HG03159 (cell line): ENCODE measurements around the gene CT45A7.
"Not testable (repeated sequence)": the region's sequence is repeated elsewhere in the genome, so short reads cannot be mapped to it uniquely, and the experiment has no call there.

ENCODE experiments used
- ATAC-seq: cut with Tn5 transposase; IDR thresholded peaks from one replicate; pipeline ENCODE4 v1.9.1; 2021; ENCODE audit warnings: mild to moderate bottlenecking, moderate library complexity; ENCODE audit not compliant: unreplicated experiment

Gene CT45A7, protein sequence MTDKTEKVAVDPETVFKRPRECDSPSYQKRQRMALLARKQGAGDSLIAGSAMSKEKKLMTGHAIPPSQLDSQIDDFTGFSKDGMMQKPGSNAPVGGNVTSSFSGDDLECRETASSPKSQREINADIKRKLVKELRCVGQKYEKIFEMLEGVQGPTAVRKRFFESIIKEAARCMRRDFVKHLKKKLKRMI

DNA sequence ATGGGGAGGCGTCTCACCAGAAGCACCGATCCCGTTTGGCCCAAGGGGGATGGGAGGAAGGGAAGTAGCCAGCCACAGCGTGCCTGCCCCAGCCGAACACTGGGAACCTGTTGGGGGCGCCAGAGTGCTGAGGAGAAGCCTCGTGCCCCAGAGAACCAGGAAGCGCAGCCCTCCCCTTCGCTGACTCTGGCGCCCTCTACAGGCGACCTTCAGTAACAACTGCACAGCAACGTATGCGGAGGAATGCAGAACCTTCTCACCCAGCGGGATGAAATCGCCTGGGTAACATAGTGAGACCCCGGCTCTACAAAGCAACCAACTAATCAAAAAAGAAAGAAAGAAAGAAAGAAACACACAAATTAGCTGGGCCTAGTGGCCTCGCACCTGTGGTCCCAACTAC, at the start of gene CT45A7:
Gene CT45A7, minus strand, starts transcription at position 101 of the 400 bp plus-strand sequence. CDS start 3,747 bp downstream, outside the sequence.
- ATAC-seq: not testable (repeated sequence)

DNA sequence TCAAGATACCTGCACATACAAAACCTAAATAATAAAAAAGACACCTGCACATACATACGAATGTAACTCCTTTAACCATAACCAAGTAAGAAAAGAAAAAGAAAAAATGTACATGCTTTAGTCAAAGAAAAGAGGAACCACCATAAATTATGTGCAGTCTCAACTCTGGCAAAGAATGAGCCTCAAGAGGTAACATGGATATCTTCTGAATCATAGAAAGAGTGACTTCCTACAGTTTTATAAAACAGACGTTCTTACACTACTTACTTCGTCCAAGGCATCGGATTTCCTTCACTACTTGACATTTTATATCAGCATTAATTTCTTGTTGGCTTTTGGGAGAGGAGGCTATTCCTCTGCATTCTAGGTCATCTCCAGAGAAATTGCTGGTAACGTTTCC, 45.7 kb upstream of the CT45A7 start:
- ATAC-seq: not testable (repeated sequence)

DNA sequence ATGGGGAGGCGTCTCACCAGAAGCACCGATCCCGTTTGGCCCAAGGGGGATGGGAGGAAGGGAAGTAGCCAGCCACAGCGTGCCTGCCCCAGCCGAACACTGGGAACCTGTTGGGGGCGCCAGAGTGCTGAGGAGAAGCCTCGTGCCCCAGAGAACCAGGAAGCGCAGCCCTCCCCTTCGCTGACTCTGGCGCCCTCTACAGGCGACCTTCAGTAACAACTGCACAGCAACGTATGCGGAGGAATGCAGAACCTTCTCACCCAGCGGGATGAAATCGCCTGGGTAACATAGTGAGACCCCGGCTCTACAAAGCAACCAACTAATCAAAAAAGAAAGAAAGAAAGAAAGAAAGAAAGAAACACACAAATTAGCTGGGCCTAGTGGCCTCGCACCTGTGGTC, 34.6 kb upstream of the CT45A7 start, which contains the start of gene CT45A9:
Gene CT45A9, minus strand, starts transcription at position 101 of the 400 bp plus-strand sequence. CDS start 3,751 bp downstream, outside the sequence.
- ATAC-seq: not testable (repeated sequence)

DNA sequence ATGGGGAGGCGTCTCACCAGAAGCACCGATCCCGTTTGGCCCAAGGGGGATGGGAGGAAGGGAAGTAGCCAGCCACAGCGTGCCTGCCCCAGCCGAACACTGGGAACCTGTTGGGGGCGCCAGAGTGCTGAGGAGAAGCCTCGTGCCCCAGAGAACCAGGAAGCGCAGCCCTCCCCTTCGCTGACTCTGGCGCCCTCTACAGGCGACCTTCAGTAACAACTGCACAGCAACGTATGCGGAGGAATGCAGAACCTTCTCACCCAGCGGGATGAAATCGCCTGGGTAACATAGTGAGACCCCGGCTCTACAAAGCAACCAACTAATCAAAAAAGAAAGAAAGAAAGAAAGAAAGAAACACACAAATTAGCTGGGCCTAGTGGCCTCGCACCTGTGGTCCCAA, 17.4 kb upstream of the CT45A7 start, which contains the start of gene CT45A8:
Gene CT45A8, minus strand, starts transcription at position 101 of the 400 bp plus-strand sequence. CDS start 3,755 bp downstream, outside the sequence.
- ATAC-seq: not testable (repeated sequence)

DNA sequence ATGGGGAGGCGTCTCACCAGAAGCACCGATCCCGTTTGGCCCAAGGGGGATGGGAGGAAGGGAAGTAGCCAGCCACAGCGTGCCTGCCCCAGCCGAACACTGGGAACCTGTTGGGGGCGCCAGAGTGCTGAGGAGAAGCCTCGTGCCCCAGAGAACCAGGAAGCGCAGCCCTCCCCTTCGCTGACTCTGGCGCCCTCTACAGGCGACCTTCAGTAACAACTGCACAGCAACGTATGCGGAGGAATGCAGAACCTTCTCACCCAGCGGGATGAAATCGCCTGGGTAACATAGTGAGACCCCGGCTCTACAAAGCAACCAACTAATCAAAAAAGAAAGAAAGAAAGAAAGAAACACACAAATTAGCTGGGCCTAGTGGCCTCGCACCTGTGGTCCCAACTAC, 17.2 kb downstream of the CT45A7 start, which contains the start of gene CT45A2:
Gene CT45A2, minus strand, starts transcription at position 101 of the 400 bp plus-strand sequence. CDS start 3,747 bp downstream, outside the sequence.
- ATAC-seq: not testable (repeated sequence)

DNA sequence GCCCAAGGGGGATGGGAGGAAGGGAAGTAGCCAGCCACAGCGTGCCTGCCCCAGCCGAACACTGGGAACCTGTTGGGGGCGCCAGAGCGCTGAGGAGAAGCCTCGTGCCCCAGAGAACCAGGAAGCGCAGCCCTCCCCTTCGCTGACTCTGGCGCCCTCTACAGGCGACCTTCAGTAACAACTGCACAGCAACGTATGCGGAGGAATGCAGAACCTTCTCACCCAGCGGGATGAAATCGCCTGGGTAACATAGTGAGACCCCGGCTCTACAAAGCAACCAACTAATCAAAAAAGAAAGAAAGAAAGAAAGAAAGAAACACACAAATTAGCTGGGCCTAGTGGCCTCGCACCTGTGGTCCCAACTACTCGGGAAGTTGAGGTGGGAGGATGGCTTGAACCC, 34.4 kb downstream of the CT45A7 start, which contains the start of gene CT45A6:
Gene CT45A6, minus strand, starts transcription at position 101 of the 400 bp plus-strand sequence. CDS start 3,794 bp downstream, outside the sequence.
- ATAC-seq: not testable (repeated sequence)

DNA sequence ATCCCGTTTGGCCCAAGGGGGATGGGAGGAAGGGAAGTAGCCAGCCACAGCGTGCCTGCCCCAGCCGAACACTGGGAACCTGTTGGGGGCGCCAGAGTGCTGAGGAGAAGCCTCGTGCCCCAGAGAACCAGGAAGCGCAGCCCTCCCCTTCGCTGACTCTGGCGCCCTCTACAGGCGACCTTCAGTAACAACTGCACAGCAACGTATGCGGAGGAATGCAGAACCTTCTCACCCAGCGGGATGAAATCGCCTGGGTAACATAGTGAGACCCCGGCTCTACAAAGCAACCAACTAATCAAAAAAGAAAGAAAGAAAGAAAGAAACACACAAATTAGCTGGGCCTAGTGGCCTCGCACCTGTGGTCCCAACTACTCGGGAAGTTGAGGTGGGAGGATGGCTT, 51.7 kb downstream of the CT45A7 start, which contains the start of gene CT45A5:
Gene CT45A5, minus strand, starts transcription at position 101 of the 400 bp plus-strand sequence. CDS start 3,774 bp downstream, outside the sequence.
- not testable (repeated sequence) for ATAC-seq
